ENCODE measurements around the gene RAVER1. TPM values are rescaled to one million over a fixed set of nuclear protein-coding genes. Genes with fewer than 3 reads are reported as not detected.
"Not testable (repeated sequence)": the region's sequence is repeated elsewhere in the genome, so short reads cannot be mapped to it uniquely, and the experiment has no call there.

RAVER1 gene
- 100 to 1,000 TPM; 103 to 107 TPM for total RNA-seq

- peaks cover 38% of the 10 kb centered on the region for H3K36me3 Mint-ChIP-seq
- peaks cover 14% of the 10 kb centered on the region for H3K4me1 Mint-ChIP-seq
- peak within 1 kb of the TSS; percentile 98 for H3K27ac Mint-ChIP-seq
- peak; percentile 98 for DNase-seq
- H3K27me3 Mint-ChIP-seq, result no peaks in the 10 kb centered on the region
- no peaks in the 10 kb centered on the region for H3K9me3 Mint-ChIP-seq
- peak within 1 kb of the TSS; percentile 97 for H3K4me3 Mint-ChIP-seq
These were observed at the start of gene RAVER1 for GRCh38 chr19:10332965-10333757. TSS of gene RAVER1 (minus strand) at chr19:10333529. CDS start at chr19:10333507, 22 bp downstream.

GRCh38 chr19:10383223-10383499 lies 49.8 kb upstream of the RAVER1 start:
- Mint-ChIP-seq H3K4me1 (peaks cover 17% of the 10 kb centered on the region), H3K36me3 (peaks cover 13% of the 10 kb centered on the region)
- H3K9me3 Mint-ChIP-seq, H3K4me3 Mint-ChIP-seq, H3K27me3 Mint-ChIP-seq, DNase-seq, H3K27ac Mint-ChIP-seq: not testable (repeated sequence)

GRCh38 chr19:10380313-10381102 lies 47.2 kb upstream of the RAVER1 start, which contains the start of gene TYK2:
TSS of gene TYK2 (minus strand) at chr19:10380572. CDS start at chr19:10378406, 2,166 bp downstream.
- Mint-ChIP-seq H3K27me3 (no peaks in the 10 kb centered on the region), H3K9me3 (no peaks in the 10 kb centered on the region), H3K4me3 (peak within 1 kb of the TSS; percentile 88), H3K27ac (peak within 1 kb of the TSS; percentile 93), H3K36me3 (peaks cover 22% of the 10 kb centered on the region), H3K4me1 (peaks cover 14% of the 10 kb centered on the region)
- DNase-seq, result peak; percentile 97

GRCh38 chr19:10379880-10380312 lies 46.6 kb upstream of the RAVER1 start:
- Mint-ChIP-seq H3K9me3 (no peaks in the 10 kb centered on the region), H3K4me3 (peak overlapping the region; percentile 88), H3K27ac (peak overlapping the region; percentile 93), H3K4me1 (peaks cover 14% of the 10 kb centered on the region), H3K27me3 (no peaks in the 10 kb centered on the region), H3K36me3 (peaks cover 24% of the 10 kb centered on the region)
- no peak for DNase-seq

- Mint-ChIP-seq H3K4me3 (no peak overlapping the region), H3K9me3 (no peaks in the 10 kb centered on the region), H3K27ac (no peak overlapping the region), H3K36me3 (peaks cover 29% of the 10 kb centered on the region), H3K27me3 (no peaks in the 10 kb centered on the region), H3K4me1 (peaks cover 14% of the 10 kb centered on the region)
- no peak for DNase-seq
These were observed 44.8 kb upstream of the RAVER1 start for GRCh38 chr19:10378124-10378523.

- H3K27me3 Mint-ChIP-seq, H3K4me3 Mint-ChIP-seq, H3K27ac Mint-ChIP-seq, DNase-seq, H3K9me3 Mint-ChIP-seq: not testable (repeated sequence)
- H3K36me3 Mint-ChIP-seq, result peaks cover 29% of the 10 kb centered on the region
- H3K4me1 Mint-ChIP-seq, result peaks cover 14% of the 10 kb centered on the region
These were observed 43.9 kb upstream of the RAVER1 start for GRCh38 chr19:10377140-10377640.

- H3K27me3 Mint-ChIP-seq, result no peaks in the 10 kb centered on the region
- no peak overlapping the region for H3K27ac Mint-ChIP-seq
- peaks cover 8% of the 10 kb centered on the region for H3K4me1 Mint-ChIP-seq
- peaks cover 27% of the 10 kb centered on the region for H3K36me3 Mint-ChIP-seq
- no peaks in the 10 kb centered on the region for H3K9me3 Mint-ChIP-seq
- no peak for DNase-seq
- no peak overlapping the region for H3K4me3 Mint-ChIP-seq
These were observed 41.6 kb upstream of the RAVER1 start for GRCh38 chr19:10374931-10375330.

- Mint-ChIP-seq H3K36me3 (peaks cover 26% of the 10 kb centered on the region), H3K4me3 (no peak overlapping the region), H3K4me1 (peaks cover 4% of the 10 kb centered on the region), H3K27ac (no peak overlapping the region), H3K27me3 (no peaks in the 10 kb centered on the region), H3K9me3 (no peaks in the 10 kb centered on the region)
- no peak for DNase-seq
These were observed 39.4 kb upstream of the RAVER1 start for GRCh38 chr19:10372690-10373089.

- DNase-seq, result no peak
- H3K27ac Mint-ChIP-seq, result no peak overlapping the region
- no peaks in the 10 kb centered on the region for H3K27me3 Mint-ChIP-seq
- H3K36me3 Mint-ChIP-seq, result peaks cover 19% of the 10 kb centered on the region
- H3K4me1 Mint-ChIP-seq, result peaks cover 4% of the 10 kb centered on the region
- H3K9me3 Mint-ChIP-seq, result no peaks in the 10 kb centered on the region
- no peak overlapping the region for H3K4me3 Mint-ChIP-seq
These were observed 34.9 kb upstream of the RAVER1 start for GRCh38 chr19:10368101-10368803.

- H3K9me3 Mint-ChIP-seq, H3K27ac Mint-ChIP-seq, H3K4me1 Mint-ChIP-seq, DNase-seq, H3K4me3 Mint-ChIP-seq, H3K27me3 Mint-ChIP-seq: not testable (repeated sequence)
- peaks cover 20% of the 10 kb centered on the region for H3K36me3 Mint-ChIP-seq
These were observed 33.7 kb upstream of the RAVER1 start for GRCh38 chr19:10366950-10367512.

- Mint-ChIP-seq H3K9me3 (no peaks in the 10 kb centered on the region), H3K27me3 (no peaks in the 10 kb centered on the region), H3K36me3 (peaks cover 23% of the 10 kb centered on the region), H3K4me1 (peaks cover 4% of the 10 kb centered on the region), H3K27ac (no peak overlapping the region), H3K4me3 (no peak overlapping the region)
- no peak for DNase-seq
These were observed 32.2 kb upstream of the RAVER1 start for GRCh38 chr19:10365518-10365917.

GRCh38 chr19:10364644-10365043 lies 31.3 kb upstream of the RAVER1 start:
- no peak for DNase-seq
- Mint-ChIP-seq H3K4me1 (peaks cover 4% of the 10 kb centered on the region), H3K9me3 (no peaks in the 10 kb centered on the region), H3K4me3 (no peak overlapping the region), H3K36me3 (peaks cover 23% of the 10 kb centered on the region), H3K27me3 (no peaks in the 10 kb centered on the region), H3K27ac (no peak overlapping the region)

- Mint-ChIP-seq H3K4me3 (no peak overlapping the region), H3K36me3 (peaks cover 20% of the 10 kb centered on the region)
- no peak for DNase-seq
These were observed 30.5 kb upstream of the RAVER1 start for GRCh38 chr19:10363789-10364281.

GRCh38 chr19:10362259-10362658 lies 28.9 kb upstream of the RAVER1 start:
- no peak overlapping the region for H3K4me3 Mint-ChIP-seq
- H3K4me1 Mint-ChIP-seq, result no peaks in the 10 kb centered on the region
- H3K36me3 Mint-ChIP-seq, result peaks cover 14% of the 10 kb centered on the region
- H3K27ac Mint-ChIP-seq, result no peak overlapping the region
- H3K9me3 Mint-ChIP-seq, result no peaks in the 10 kb centered on the region
- H3K27me3 Mint-ChIP-seq, result no peaks in the 10 kb centered on the region
- DNase-seq, result no peak

More at GRCh38 chr19:10363789-10364281, 30.5 kb upstream of the RAVER1 start:
- H3K9me3 Mint-ChIP-seq, result no peaks in the 10 kb centered on the region
- H3K27me3 Mint-ChIP-seq, result no peaks in the 10 kb centered on the region
- H3K4me1 Mint-ChIP-seq, result peaks cover 4% of the 10 kb centered on the region
- H3K27ac Mint-ChIP-seq, result no peak overlapping the region
